HEK293T (cell line): ENCODE data around the gene FAM219B.

Experiments
- ELF4 ChIP-seq: fragments of 450-650 bp; IDR thresholded peaks from 2 replicates; pipeline ENCODE4 v1.6.1; 2017; ENCODE audit warnings: antibody characterized with exemption
- HDGF ChIP-seq: fragments of 450-650 bp; IDR thresholded peaks from 2 replicates; pipeline ENCODE4 v1.6.1; 2017; ENCODE audit warnings: antibody characterized with exemption, borderline replicate concordance
- LEF1 ChIP-seq: fragments of 450-650 bp; IDR thresholded peaks from 2 replicates; pipeline ENCODE4 v1.6.1; 2017; ENCODE audit warnings: mild to moderate bottlenecking, borderline replicate concordance
- SUZ12 ChIP-seq: fragments of 450-650 bp; IDR thresholded peaks from 2 replicates; pipeline ENCODE4 v1.6.1; 2016; ENCODE audit warnings: mild to moderate bottlenecking
- TARDBP ChIP-seq: fragments of 450-650 bp; IDR thresholded peaks from 2 replicates; pipeline ENCODE4 v1.6.1; 2016

- 0 out of 2 replicates have a peak, but pooled peaks have one; percentile 11 for TF ChIP-seq HDGF
- TF ChIP-seq SUZ12: no peak
- no peak for TF ChIP-seq TARDBP
- TF ChIP-seq ELF4: no peak
- TF ChIP-seq LEF1: no peak
Observed at GRCh38 chr15:74906067-74906449, 593 bp downstream of the FAM219B start.
